GM21576 (cell line): ENCODE measurements around the gene RGL3.
"Not testable (repeated sequence)": the region's sequence is repeated elsewhere in the genome, so short reads cannot be mapped to it uniquely, and the experiment has no call there.

Experiments used
- ATAC-seq: cut with Tn5 transposase; IDR thresholded peaks from one replicate; pipeline ENCODE4 v1.9.1; 2021; ENCODE audit warnings: mild to moderate bottlenecking, moderate library complexity; ENCODE audit not compliant: unreplicated experiment

Gene RGL3

DNA sequence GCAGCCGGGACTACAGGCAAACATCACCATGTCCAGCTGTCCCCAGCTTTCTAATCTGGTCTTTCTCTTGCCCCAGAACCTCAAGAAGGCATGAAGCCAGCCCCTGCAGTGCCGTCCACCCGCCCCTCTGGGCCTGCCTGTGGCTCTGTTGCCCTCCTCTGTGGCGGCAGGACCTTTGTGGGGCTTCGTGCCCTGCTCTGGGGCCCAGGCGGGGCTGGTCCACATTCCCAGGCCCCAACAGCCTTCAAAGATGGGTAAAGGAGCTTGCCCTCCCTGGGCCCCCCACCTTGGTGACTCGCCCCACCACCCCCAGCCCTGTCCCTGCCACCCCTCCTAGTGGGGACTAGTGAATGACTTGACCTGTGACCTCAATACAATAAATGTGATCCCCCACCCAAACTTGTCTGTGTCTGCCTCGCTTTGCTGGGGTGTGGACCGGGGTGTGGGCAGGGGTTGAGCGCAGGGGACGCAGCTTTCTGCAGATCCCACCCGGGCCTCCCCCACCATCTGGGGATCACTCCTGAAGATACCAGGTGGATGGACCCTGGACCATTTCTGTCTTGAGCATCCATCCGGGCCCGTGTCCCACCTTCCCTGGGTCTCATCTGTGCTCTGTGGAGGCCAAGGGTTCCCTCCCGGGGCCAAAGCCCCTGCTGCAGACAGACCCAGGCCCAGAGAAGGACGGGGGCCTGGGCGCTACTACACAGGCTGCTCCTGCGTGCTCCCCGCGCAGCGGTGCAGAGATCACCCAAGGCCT, 31.6 kb upstream of the RGL3 start:
- no peak for ATAC-seq

DNA sequence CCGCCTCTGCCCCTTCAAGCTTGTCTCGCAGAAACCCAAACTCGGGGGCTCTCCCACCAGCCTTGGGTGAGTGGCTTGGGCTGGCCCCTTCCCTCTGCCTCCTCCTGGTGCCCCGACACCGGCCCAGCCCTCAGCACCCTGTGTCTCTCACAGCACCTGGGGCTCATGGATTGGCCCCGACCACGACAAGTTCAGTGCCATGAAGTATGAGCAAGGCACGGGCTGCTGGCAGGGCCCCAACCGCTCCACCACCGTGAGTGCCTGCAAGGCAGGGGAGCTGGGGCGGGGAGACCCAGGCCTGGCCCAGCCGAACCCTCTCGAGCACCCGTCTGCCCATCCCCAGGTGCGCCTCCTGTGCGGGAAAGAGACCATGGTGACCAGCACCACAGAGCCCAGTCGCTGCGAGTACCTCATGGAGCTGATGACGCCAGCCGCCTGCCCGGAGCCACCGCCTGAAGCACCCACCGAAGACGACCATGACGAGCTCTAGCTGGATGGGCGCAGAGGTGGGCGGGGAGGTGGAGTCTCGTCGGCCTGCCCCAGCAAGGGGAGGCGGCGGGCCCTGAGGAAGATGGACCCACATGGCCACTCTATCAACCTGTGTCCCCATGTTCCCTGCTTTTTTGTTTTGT, 29.9 kb upstream of the RGL3 start:
- no peak for ATAC-seq

DNA sequence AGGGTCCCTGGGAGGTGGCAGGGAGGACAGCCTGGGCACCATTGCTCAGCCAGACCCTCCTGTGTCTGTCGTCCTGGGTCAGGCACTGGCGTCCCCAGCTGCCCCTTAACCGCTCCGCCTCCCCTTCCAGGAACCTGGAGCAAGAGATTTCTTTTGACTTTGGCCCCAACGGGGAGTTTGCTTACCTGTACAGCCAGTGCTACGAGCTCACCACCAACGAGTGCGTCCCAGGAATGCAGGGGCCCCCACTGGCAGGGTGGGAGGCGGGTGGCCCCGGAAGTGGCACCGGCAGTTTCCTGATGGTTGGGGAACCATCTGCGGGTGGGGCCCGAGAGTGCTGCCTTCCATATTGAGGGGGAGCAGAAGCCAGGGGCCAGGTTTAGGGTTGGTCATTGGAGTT, 29.3 kb upstream of the RGL3 start:
- no peak for ATAC-seq

- no peak for ATAC-seq
Measured at GRCh38 chr19:11447347-11448262, 28.5 kb upstream of the RGL3 start.

- no peak for ATAC-seq
Measured at GRCh38 chr19:11446652-11447301, 27.7 kb upstream of the RGL3 start.

GRCh38 chr19:11446271-11446651, 27.1 kb upstream of the RGL3 start:
- ATAC-seq: no peak

GRCh38 chr19:11445141-11445540, 26.0 kb upstream of the RGL3 start:
- no peak for ATAC-seq

GRCh38 chr19:11444059-11444458, 24.9 kb upstream of the RGL3 start:
- no peak for ATAC-seq

DNA sequence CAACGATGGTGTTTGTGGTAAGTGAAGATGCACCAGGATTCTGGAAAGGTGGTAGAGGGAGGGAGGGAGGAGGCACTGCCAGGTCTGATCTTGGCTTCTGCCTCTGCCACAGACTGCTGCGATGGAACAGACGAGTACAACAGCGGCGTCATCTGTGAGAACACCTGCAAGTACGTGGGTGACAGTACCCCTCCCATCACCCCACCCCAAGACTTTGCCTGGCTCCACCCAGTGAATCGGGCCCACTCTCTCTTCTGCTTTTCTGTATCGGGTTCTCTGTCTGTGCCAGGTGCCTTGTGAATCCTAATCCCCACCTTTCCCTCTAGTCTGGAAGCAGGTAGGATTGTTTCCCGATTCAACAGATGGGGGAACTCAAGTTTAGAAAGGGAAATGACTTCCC, 18.8 kb upstream of the RGL3 start:
- no peak for ATAC-seq

DNA sequence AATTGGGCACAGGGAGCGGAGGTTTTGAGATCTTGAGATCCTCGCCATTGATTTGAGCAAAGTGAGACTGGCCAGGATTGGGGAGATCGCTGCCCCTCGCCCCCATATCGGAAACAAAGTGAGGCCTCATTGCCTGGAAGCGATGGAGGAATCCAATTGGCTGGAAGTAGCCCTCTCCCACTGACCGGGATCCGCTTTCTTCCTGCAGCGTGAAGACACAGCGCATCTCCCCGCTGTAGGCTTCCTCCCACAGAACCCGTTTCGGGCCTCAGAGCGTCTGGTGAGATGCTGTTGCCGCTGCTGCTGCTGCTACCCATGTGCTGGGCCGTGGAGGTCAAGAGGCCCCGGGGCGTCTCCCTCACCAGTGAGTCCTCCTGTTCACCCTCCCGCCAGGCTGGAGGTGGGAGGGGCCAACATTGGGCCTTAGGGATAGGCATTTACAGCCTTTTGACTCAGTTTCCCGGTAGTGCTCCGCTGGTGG, 16.8 kb upstream of the RGL3 start:
- no peak for ATAC-seq

DNA sequence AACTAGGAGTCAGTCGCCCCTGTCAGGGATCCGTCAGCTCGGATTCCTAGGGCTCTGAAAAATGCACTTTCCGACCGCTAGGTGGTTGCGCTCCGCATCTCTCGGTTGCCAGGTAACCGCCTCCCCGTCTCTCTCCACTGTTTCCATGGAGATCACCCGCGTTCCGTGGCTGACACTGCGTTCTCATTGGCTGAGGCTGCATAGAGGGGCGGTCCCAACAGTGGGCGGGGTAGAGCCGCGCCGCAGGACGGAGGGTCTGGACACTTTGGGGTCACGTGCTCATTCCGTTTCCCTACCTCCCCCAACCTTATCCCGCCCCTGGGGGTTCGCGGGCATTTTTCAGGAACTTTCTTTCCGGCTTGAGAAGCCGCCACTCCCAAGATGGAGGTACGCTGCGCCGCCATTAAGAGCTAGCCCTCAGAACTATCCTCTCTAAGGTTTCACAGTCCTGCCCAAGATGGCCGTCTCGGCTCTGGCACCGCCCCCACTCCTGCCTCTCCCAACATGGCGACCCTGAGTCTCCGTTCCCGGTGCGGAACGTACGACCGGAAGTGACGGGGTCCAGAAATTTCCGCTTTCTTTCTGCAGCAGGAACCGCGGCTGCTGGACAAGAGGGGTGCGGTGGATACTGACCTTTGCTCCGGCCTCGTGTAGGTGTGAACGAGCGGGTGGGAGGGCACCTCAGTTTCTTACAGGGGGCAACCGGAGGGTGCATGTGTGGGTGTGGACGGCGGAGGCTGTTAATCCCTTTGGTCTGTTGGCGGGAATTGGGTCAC, 16.1 kb upstream of the RGL3 start, which contains the start of the genes ODAD3 and PRKCSH:
Gene ODAD3, minus strand, starts transcription at position 65 of the 776 bp plus-strand sequence. CDS start 105 bp downstream, outside the sequence.
Gene PRKCSH, plus strand, starts transcription at position 579 of the 776 bp plus-strand sequence. CDS start 483 bp downstream, outside the sequence.
- ATAC-seq: peak; percentile 88

- ATAC-seq: peak; percentile 12
Measured at GRCh38 chr19:11434703-11435056, 15.6 kb upstream of the RGL3 start.

GRCh38 chr19:11433526-11433925, 14.4 kb upstream of the RGL3 start:
- ATAC-seq: not testable (repeated sequence)

- ATAC-seq: no peak
Measured at GRCh38 chr19:11426656-11427055, 7.5 kb upstream of the RGL3 start.

DNA sequence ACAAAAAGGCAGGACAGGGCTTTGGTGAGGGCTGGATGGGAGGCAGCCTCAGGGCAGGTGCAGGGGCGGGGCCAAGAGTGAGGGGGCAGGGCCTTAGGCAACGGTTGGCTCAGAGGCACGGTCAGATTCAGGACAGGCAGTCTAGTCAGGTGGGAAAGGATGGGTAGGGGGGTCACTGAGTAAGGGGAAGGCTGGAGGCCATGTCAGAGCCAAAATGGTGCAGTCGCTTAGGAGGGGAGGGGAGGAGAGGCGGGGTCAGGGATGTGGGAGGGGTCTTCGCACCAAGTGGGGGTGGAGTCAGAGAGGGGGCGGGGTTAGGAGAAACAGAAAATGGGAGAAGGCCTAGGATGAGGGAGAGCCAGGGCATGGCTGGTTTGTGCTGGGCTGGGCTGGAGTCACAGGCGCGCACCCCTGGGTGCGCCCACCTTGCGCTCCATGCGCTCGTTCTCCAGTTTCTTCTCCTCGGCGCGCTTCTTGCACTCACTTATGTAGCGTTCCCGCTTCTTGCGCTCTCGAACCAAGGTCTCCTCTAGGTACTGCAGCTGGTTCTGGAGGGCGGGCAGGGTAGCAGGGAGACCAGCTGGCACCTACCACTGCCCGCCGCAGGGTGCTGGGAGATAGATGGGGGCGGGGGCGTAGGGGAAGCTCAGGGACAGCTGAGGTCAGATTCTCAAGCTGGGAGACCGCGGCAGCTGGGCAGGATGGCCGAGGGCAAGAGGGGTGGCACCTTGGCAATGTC, 6.8 kb upstream of the RGL3 start:
- ATAC-seq: no peak

DNA sequence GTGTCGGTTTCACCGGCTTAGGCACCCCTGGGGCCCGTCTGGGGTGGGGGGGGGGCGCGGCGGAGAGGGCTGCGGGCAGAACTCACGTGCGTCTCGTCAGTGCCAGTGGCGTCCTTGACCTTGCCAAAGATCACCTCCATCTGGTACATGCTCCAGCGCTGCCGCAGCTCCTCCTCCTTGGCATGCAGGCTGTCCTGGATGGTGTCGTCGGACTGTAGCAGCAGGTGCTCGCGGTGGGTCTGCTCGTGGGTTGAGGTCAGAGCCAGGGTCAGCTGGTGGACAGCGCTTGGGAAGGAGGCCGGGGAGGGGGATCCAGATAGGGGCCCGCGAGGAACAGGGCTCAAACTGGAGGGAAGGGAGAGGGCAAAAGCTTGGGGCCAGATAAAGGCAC, 4.7 kb upstream of the RGL3 start:
- no peak for ATAC-seq

- ATAC-seq: no peak
Measured at GRCh38 chr19:11423164-11423790, 4.2 kb upstream of the RGL3 start.

DNA sequence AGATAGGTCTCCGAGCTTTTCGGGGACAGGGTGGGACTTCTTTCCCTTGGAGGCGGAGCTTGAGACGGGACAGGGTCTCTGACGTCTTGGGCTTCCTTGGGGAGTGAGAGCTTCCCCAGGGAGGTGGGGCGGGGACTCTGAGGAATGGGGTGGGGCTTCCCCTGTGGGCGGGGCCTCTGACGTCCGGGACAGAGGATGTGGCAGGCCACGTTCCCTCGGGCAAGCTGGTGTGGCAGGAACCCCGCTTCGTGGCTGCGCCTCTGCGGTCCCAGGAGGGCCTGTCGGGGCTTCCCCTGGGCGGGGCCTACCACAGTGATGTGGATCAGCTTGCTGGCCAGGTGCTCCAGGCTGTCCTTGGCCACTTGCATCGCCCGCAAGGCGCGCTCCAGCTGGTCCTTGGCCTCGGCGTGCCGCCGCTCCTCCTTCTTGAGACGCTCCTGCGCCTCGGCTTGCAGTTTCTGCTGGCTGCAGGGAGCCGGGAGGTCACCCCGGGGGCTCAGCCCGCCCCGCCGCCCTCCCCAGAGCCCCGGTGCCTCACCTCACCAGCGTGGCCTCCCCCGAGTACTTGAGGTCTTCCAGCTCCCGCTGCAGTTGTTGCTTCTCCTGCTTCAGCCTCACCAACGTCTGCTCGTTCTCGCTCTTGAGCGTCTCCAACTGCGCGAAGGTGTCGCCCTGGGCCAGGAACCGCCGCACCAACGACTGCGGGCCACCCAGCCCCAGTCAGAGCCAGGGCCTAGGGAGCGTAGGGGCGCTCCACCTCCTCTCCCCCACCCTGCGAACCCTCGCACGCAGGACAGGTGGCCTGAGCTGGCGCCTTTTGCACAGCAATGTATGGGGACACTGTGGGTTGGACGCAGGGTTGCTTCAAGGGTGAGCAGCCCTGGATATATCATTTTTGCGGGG, 3.3 kb upstream of the RGL3 start:
- peak; percentile 69 for ATAC-seq
